ENCODE data around the gene TSPAN8. TPM values are rescaled to one million over a fixed set of nuclear protein-coding genes. Genes with fewer than 3 reads are reported as not detected.
A peak's percentile ranks its signal among the peaks of the same experiment; 100 is the strongest.

Gene TSPAN8
- total and polyA plus RNA-seq, 2 donors from 2014 or later, result 61.2 to 77.3 TPM

DNA sequence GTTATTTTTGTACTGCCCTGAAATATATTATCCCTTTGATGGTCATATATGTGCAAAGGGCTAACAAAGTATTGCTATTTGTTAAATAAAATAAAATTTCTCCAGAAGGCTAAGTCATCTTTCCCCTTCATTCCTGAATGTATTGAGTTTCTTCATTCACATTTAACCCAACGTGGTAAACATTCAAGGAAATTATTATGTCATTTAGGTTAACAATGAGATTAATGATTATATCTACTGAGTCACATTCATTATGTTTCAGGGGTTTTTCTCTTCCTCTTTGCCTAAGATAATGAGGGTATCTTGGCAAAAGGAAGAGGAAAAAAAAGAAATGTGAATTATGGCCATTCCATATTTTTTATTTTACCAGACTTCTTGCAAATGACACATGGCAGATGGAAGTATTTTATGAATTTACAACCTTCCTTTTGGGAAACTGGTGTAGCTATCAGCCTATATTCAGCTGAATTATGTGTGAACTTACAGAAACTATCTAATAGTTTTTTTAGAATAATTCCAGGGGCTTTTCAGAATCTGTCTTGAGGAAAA lies 27.2 kb downstream of the TSPAN8 start:
- Histone ChIP-seq H3K9ac (ENCODE audit: low read length in 3 of 3) (no peak overlapping the region), H3K36me3 (ENCODE audit: control insufficient read depth in 2 of 3, insufficient read depth in 3 of 3, low read length in 3 of 3) (no peaks in the 10 kb centered on the region), H3K4me3 (ENCODE audit: low read length in 3 of 3) (no peak overlapping the region), H3K9me3 (ENCODE audit: control insufficient read depth in 2 of 3, insufficient read depth in 1 of 3, low read length in 3 of 3) (no peaks in the 10 kb centered on the region), H3K4me1 (ENCODE audit: control insufficient read depth in 2 of 3, insufficient read depth in 2 of 3, low read depth in 1 of 3, low read length in 3 of 3) (no peaks in the 10 kb centered on the region), H3K27ac (ENCODE audit: low read depth in 2 of 2, low read length in 2 of 2) (no peak overlapping the region), H3K27me3 (ENCODE audit: control insufficient read depth, insufficient read depth, low read length) (no peaks in the 10 kb centered on the region)
- TF ChIP-seq CTCF (IDR thresholded peaks at IDR 0.05; ENCODE audit: borderline replicate concordance, extremely low read depth, insufficient read depth), result no peak
- DNase-seq (no peak), FAIRE-seq (no peak)
- intact Hi-C loops (cut with DNase I), result no loop called here

- H3K9me3 ChIP-seq (ENCODE audit: control insufficient read depth in 2 of 3, insufficient read depth in 1 of 3, low read length in 3 of 3), result no peaks in the 10 kb centered on the region
- H3K36me3 ChIP-seq (ENCODE audit: control insufficient read depth in 2 of 3, insufficient read depth in 3 of 3, low read length in 3 of 3), result no peaks in the 10 kb centered on the region
- H3K27me3 ChIP-seq (ENCODE audit: control insufficient read depth, insufficient read depth, low read length), result no peaks in the 10 kb centered on the region
- no peak overlapping the region for H3K4me3 ChIP-seq (ENCODE audit: low read length in 3 of 3)
- no peak overlapping the region for H3K9ac ChIP-seq (ENCODE audit: low read length in 3 of 3)
- DNase-seq, result no peak
- no peak for FAIRE-seq
- TF ChIP-seq CTCF (IDR thresholded peaks at IDR 0.05; ENCODE audit: borderline replicate concordance, extremely low read depth, insufficient read depth), result no peak
- no peaks in the 10 kb centered on the region for H3K4me1 ChIP-seq (ENCODE audit: control insufficient read depth in 2 of 3, insufficient read depth in 2 of 3, low read depth in 1 of 3, low read length in 3 of 3)
- intact Hi-C loops (cut with DNase I), result no loop called here
- H3K27ac ChIP-seq (ENCODE audit: low read depth in 2 of 2, low read length in 2 of 2), result no peak overlapping the region
Observed at GRCh38 chr12:71129364-71129763, 28.4 kb downstream of the TSPAN8 start.

GRCh38 chr12:71128191-71128788 lies 29.5 kb downstream of the TSPAN8 start:
- Histone ChIP-seq H3K27ac (ENCODE audit: low read depth in 2 of 2, low read length in 2 of 2) (no peak overlapping the region), H3K9ac (ENCODE audit: low read length in 3 of 3) (no peak overlapping the region), H3K4me1 (ENCODE audit: control insufficient read depth in 2 of 3, insufficient read depth in 2 of 3, low read depth in 1 of 3, low read length in 3 of 3) (no peaks in the 10 kb centered on the region), H3K4me3 (ENCODE audit: low read length in 3 of 3) (no peak overlapping the region), H3K27me3 (ENCODE audit: control insufficient read depth, insufficient read depth, low read length) (no peaks in the 10 kb centered on the region), H3K36me3 (ENCODE audit: control insufficient read depth in 2 of 3, insufficient read depth in 3 of 3, low read length in 3 of 3) (no peaks in the 10 kb centered on the region), H3K9me3 (ENCODE audit: control insufficient read depth in 2 of 3, insufficient read depth in 1 of 3, low read length in 3 of 3) (no peaks in the 10 kb centered on the region)
- FAIRE-seq (no peak), DNase-seq (peak in 1 of 5 donors; percentile 24)
- intact Hi-C loops (cut with DNase I), result no loop called here
- no peak for TF ChIP-seq CTCF (IDR thresholded peaks at IDR 0.05; ENCODE audit: borderline replicate concordance, extremely low read depth, insufficient read depth)
